Measurements from ENCODE around the gene EPHA3.

The EPHA3 gene

GRCh38 chr3:89252016-89252415 lies 144.6 kb downstream of the EPHA3 start:
- no peaks in the 10 kb centered on the region for H3K4me1 ChIP-seq (ENCODE audit: control insufficient read depth, insufficient read depth, low read length, poor library complexity, severe bottlenecking)
- H3K36me3 ChIP-seq (ENCODE audit: control insufficient read depth, insufficient read depth, low read length) = no peaks in the 10 kb centered on the region
- no peak overlapping the region for H3K4me3 ChIP-seq (ENCODE audit: insufficient read depth, low read depth, low read length, poor library complexity, severe bottlenecking)
- no peak overlapping the region for H3K27ac ChIP-seq (ENCODE audit: insufficient read depth, low read length, poor library complexity, severe bottlenecking)
- no peak for DNase-seq
- H3K9me3 ChIP-seq (ENCODE audit: control insufficient read depth, low read length) = no peaks in the 10 kb centered on the region
- no peaks in the 10 kb centered on the region for H3K27me3 ChIP-seq (replicated peaks; ENCODE audit: control insufficient read depth, insufficient read depth, low read length, poor library complexity, severe bottlenecking)

GRCh38 chr3:89252860-89253259 lies 145.4 kb downstream of the EPHA3 start:
- no peaks in the 10 kb centered on the region for H3K27me3 ChIP-seq (replicated peaks; ENCODE audit: control insufficient read depth, insufficient read depth, low read length, poor library complexity, severe bottlenecking)
- H3K27ac ChIP-seq (ENCODE audit: insufficient read depth, low read length, poor library complexity, severe bottlenecking) = no peak overlapping the region
- no peak for DNase-seq
- H3K4me3 ChIP-seq (ENCODE audit: insufficient read depth, low read depth, low read length, poor library complexity, severe bottlenecking) = no peak overlapping the region
- no peaks in the 10 kb centered on the region for H3K4me1 ChIP-seq (ENCODE audit: control insufficient read depth, insufficient read depth, low read length, poor library complexity, severe bottlenecking)
- H3K36me3 ChIP-seq (ENCODE audit: control insufficient read depth, insufficient read depth, low read length) = no peaks in the 10 kb centered on the region
- H3K9me3 ChIP-seq (ENCODE audit: control insufficient read depth, low read length) = no peaks in the 10 kb centered on the region

GRCh38 chr3:89256395-89256794 lies 149.0 kb downstream of the EPHA3 start:
- H3K4me3 ChIP-seq (ENCODE audit: insufficient read depth, low read depth, low read length, poor library complexity, severe bottlenecking) = no peak overlapping the region
- H3K36me3 ChIP-seq (ENCODE audit: control insufficient read depth, insufficient read depth, low read length) = no peaks in the 10 kb centered on the region
- H3K27ac ChIP-seq (ENCODE audit: insufficient read depth, low read length, poor library complexity, severe bottlenecking) = no peak overlapping the region
- DNase-seq = no peak
- no peaks in the 10 kb centered on the region for H3K9me3 ChIP-seq (ENCODE audit: control insufficient read depth, low read length)
- H3K4me1 ChIP-seq (ENCODE audit: control insufficient read depth, insufficient read depth, low read length, poor library complexity, severe bottlenecking) = no peaks in the 10 kb centered on the region
- H3K27me3 ChIP-seq (replicated peaks; ENCODE audit: control insufficient read depth, insufficient read depth, low read length, poor library complexity, severe bottlenecking) = no peaks in the 10 kb centered on the region

GRCh38 chr3:89256882-89257281 lies 149.5 kb downstream of the EPHA3 start:
- DNase-seq = no peak
- Histone ChIP-seq H3K4me1 (ENCODE audit: control insufficient read depth, insufficient read depth, low read length, poor library complexity, severe bottlenecking) (no peaks in the 10 kb centered on the region), H3K27me3 (replicated peaks; ENCODE audit: control insufficient read depth, insufficient read depth, low read length, poor library complexity, severe bottlenecking) (no peaks in the 10 kb centered on the region), H3K4me3 (ENCODE audit: insufficient read depth, low read depth, low read length, poor library complexity, severe bottlenecking) (no peak overlapping the region), H3K9me3 (ENCODE audit: control insufficient read depth, low read length) (no peaks in the 10 kb centered on the region), H3K27ac (ENCODE audit: insufficient read depth, low read length, poor library complexity, severe bottlenecking) (no peak overlapping the region), H3K36me3 (ENCODE audit: control insufficient read depth, insufficient read depth, low read length) (no peaks in the 10 kb centered on the region)

- H3K9me3 ChIP-seq (ENCODE audit: control insufficient read depth, low read length) = no peaks in the 10 kb centered on the region
- no peak overlapping the region for H3K27ac ChIP-seq (ENCODE audit: insufficient read depth, low read length, poor library complexity, severe bottlenecking)
- no peaks in the 10 kb centered on the region for H3K4me1 ChIP-seq (ENCODE audit: control insufficient read depth, insufficient read depth, low read length, poor library complexity, severe bottlenecking)
- H3K4me3 ChIP-seq (ENCODE audit: insufficient read depth, low read depth, low read length, poor library complexity, severe bottlenecking) = no peak overlapping the region
- no peaks in the 10 kb centered on the region for H3K36me3 ChIP-seq (ENCODE audit: control insufficient read depth, insufficient read depth, low read length)
- no peak for DNase-seq
- no peaks in the 10 kb centered on the region for H3K27me3 ChIP-seq (replicated peaks; ENCODE audit: control insufficient read depth, insufficient read depth, low read length, poor library complexity, severe bottlenecking)
Measured at GRCh38 chr3:89260721-89261120, 153.3 kb downstream of the EPHA3 start.

GRCh38 chr3:89261673-89262072 lies 154.3 kb downstream of the EPHA3 start:
- DNase-seq = no peak
- Histone ChIP-seq H3K9me3 (ENCODE audit: control insufficient read depth, low read length) (no peaks in the 10 kb centered on the region), H3K4me1 (ENCODE audit: control insufficient read depth, insufficient read depth, low read length, poor library complexity, severe bottlenecking) (no peaks in the 10 kb centered on the region), H3K27ac (ENCODE audit: insufficient read depth, low read length, poor library complexity, severe bottlenecking) (no peak overlapping the region), H3K36me3 (ENCODE audit: control insufficient read depth, insufficient read depth, low read length) (no peaks in the 10 kb centered on the region), H3K4me3 (ENCODE audit: insufficient read depth, low read depth, low read length, poor library complexity, severe bottlenecking) (no peak overlapping the region), H3K27me3 (replicated peaks; ENCODE audit: control insufficient read depth, insufficient read depth, low read length, poor library complexity, severe bottlenecking) (no peaks in the 10 kb centered on the region)

GRCh38 chr3:89262309-89262929 lies 155.0 kb downstream of the EPHA3 start:
- DNase-seq = no peak
- Histone ChIP-seq H3K27ac (ENCODE audit: insufficient read depth, low read length, poor library complexity, severe bottlenecking) (no peak overlapping the region), H3K9me3 (ENCODE audit: control insufficient read depth, low read length) (no peaks in the 10 kb centered on the region), H3K36me3 (ENCODE audit: control insufficient read depth, insufficient read depth, low read length) (no peaks in the 10 kb centered on the region), H3K4me3 (ENCODE audit: insufficient read depth, low read depth, low read length, poor library complexity, severe bottlenecking) (no peak overlapping the region), H3K4me1 (ENCODE audit: control insufficient read depth, insufficient read depth, low read length, poor library complexity, severe bottlenecking) (no peaks in the 10 kb centered on the region), H3K27me3 (replicated peaks; ENCODE audit: control insufficient read depth, insufficient read depth, low read length, poor library complexity, severe bottlenecking) (no peaks in the 10 kb centered on the region)

- Histone ChIP-seq H3K4me3 (ENCODE audit: insufficient read depth, low read depth, low read length, poor library complexity, severe bottlenecking) (no peak overlapping the region), H3K9me3 (ENCODE audit: control insufficient read depth, low read length) (no peaks in the 10 kb centered on the region), H3K27ac (ENCODE audit: insufficient read depth, low read length, poor library complexity, severe bottlenecking) (no peak overlapping the region), H3K27me3 (replicated peaks; ENCODE audit: control insufficient read depth, insufficient read depth, low read length, poor library complexity, severe bottlenecking) (no peaks in the 10 kb centered on the region), H3K36me3 (ENCODE audit: control insufficient read depth, insufficient read depth, low read length) (no peaks in the 10 kb centered on the region), H3K4me1 (ENCODE audit: control insufficient read depth, insufficient read depth, low read length, poor library complexity, severe bottlenecking) (no peaks in the 10 kb centered on the region)
- DNase-seq = no peak
Measured at GRCh38 chr3:89264037-89264560, 156.7 kb downstream of the EPHA3 start.

GRCh38 chr3:89266074-89266473 lies 158.7 kb downstream of the EPHA3 start:
- Histone ChIP-seq H3K27ac (ENCODE audit: insufficient read depth, low read length, poor library complexity, severe bottlenecking) (no peak overlapping the region), H3K4me3 (ENCODE audit: insufficient read depth, low read depth, low read length, poor library complexity, severe bottlenecking) (no peak overlapping the region), H3K9me3 (ENCODE audit: control insufficient read depth, low read length) (no peaks in the 10 kb centered on the region), H3K36me3 (ENCODE audit: control insufficient read depth, insufficient read depth, low read length) (no peaks in the 10 kb centered on the region), H3K4me1 (ENCODE audit: control insufficient read depth, insufficient read depth, low read length, poor library complexity, severe bottlenecking) (no peaks in the 10 kb centered on the region), H3K27me3 (replicated peaks; ENCODE audit: control insufficient read depth, insufficient read depth, low read length, poor library complexity, severe bottlenecking) (no peaks in the 10 kb centered on the region)
- DNase-seq = no peak

- Histone ChIP-seq H3K27ac (ENCODE audit: insufficient read depth, low read length, poor library complexity, severe bottlenecking) (no peak overlapping the region), H3K27me3 (replicated peaks; ENCODE audit: control insufficient read depth, insufficient read depth, low read length, poor library complexity, severe bottlenecking) (no peaks in the 10 kb centered on the region), H3K9me3 (ENCODE audit: control insufficient read depth, low read length) (no peaks in the 10 kb centered on the region), H3K36me3 (ENCODE audit: control insufficient read depth, insufficient read depth, low read length) (no peaks in the 10 kb centered on the region), H3K4me1 (ENCODE audit: control insufficient read depth, insufficient read depth, low read length, poor library complexity, severe bottlenecking) (no peaks in the 10 kb centered on the region), H3K4me3 (ENCODE audit: insufficient read depth, low read depth, low read length, poor library complexity, severe bottlenecking) (no peak overlapping the region)
- no peak for DNase-seq
Measured at GRCh38 chr3:89268059-89268458, 160.6 kb downstream of the EPHA3 start.

Measured in effector memory CD4-positive, alpha-beta T cell (primary cell).